GM23248 (cell line): ENCODE data around the gene HOXC5.

Experiments used
- EZH2 ChIP-seq: fragments of 200-600 bp; sonication (generic); IDR thresholded peaks from 2 replicates; pipeline ENCODE4 v1.6.1; 2018; ENCODE audit warnings: antibody characterized with exemption, mild to moderate bottlenecking; ENCODE audit not compliant: insufficient read depth, poor library complexity, severe bottlenecking
- EZH2phosphoT487 ChIP-seq: fragments of 200-600 bp; sonication (generic); IDR thresholded peaks from 2 replicates; pipeline ENCODE4 v1.6.1; 2018; ENCODE audit warnings: antibody characterized with exemption, moderate library complexity, mild to moderate bottlenecking, low read depth; ENCODE audit not compliant: insufficient read depth

- no peak for TF ChIP-seq EZH2
- no peak for TF ChIP-seq EZH2phosphoT487
Measured at GRCh38 chr12:54029529-54030441, 3.1 kb upstream of the HOXC5 start.
